GM18907 (cell line): ENCODE results near the gene TTC39B.
A peak's percentile ranks its signal among the peaks of the same experiment; 100 is the strongest.

Source experiments
- ATAC-seq: cut with Tn5 transposase; IDR thresholded peaks from one replicate; pipeline ENCODE4 v1.9.1; 2021; ENCODE audit warnings: mild to moderate bottlenecking, moderate library complexity; ENCODE audit not compliant: unreplicated experiment

TTC39B gene

GRCh38 chr9:15231788-15232635 lies 75.0 kb downstream of the TTC39B start:
- ATAC-seq = no peak

- no peak for ATAC-seq
These were observed 77.6 kb downstream of the TTC39B start for GRCh38 chr9:15229409-15229808.

- ATAC-seq = no peak
These were observed 79.5 kb downstream of the TTC39B start for GRCh38 chr9:15227491-15227890.

GRCh38 chr9:15225564-15226126 lies 81.4 kb downstream of the TTC39B start:
- no peak for ATAC-seq

- ATAC-seq = no peak
These were observed 84.7 kb downstream of the TTC39B start for GRCh38 chr9:15222313-15222712.

- no peak for ATAC-seq
These were observed 85.3 kb downstream of the TTC39B start for GRCh38 chr9:15221746-15222145.

GRCh38 chr9:15220658-15221318 lies 86.2 kb downstream of the TTC39B start:
- ATAC-seq = no peak

- ATAC-seq = no peak
These were observed 87.5 kb downstream of the TTC39B start for GRCh38 chr9:15219546-15219945.

- no peak for ATAC-seq
These were observed 88.0 kb downstream of the TTC39B start for GRCh38 chr9:15218994-15219393.

- no peak for ATAC-seq
These were observed 93.8 kb downstream of the TTC39B start for GRCh38 chr9:15213249-15213648.

- ATAC-seq = peak; percentile 15
These were observed 95.1 kb downstream of the TTC39B start for GRCh38 chr9:15211815-15212495.

GRCh38 chr9:15211160-15211814 lies 95.7 kb downstream of the TTC39B start:
- ATAC-seq = peak; percentile 81

GRCh38 chr9:15206903-15207696 lies 99.9 kb downstream of the TTC39B start:
- ATAC-seq = no peak

GRCh38 chr9:15205632-15206420 lies 101.2 kb downstream of the TTC39B start:
- ATAC-seq = no peak

GRCh38 chr9:15203581-15203980 lies 103.4 kb downstream of the TTC39B start:
- ATAC-seq = no peak

GRCh38 chr9:15200111-15200510 lies 106.9 kb downstream of the TTC39B start:
- ATAC-seq = no peak

- no peak for ATAC-seq
These were observed 114.2 kb downstream of the TTC39B start for GRCh38 chr9:15192856-15193255.

GRCh38 chr9:15191378-15191777 lies 115.6 kb downstream of the TTC39B start:
- peak; percentile 86 for ATAC-seq

- no peak for ATAC-seq
These were observed 117.5 kb downstream of the TTC39B start for GRCh38 chr9:15189481-15189880.
